NT2/D1 (cell line): ENCODE data around the gene TMPRSS13.

Experiments used
- YY1 ChIP-seq: IDR thresholded peaks from 2 replicates; pipeline ENCODE4 v1.6.1; 2011; ENCODE audit not compliant: insufficient read length, insufficient read depth
- ZNF274 ChIP-seq: IDR thresholded peaks from 2 replicates; pipeline ENCODE4 v1.6.1; 2011; ENCODE audit warnings: mild to moderate bottlenecking, low read depth, low read length

GRCh38 chr11:117863383-117863782 is 65.8 kb downstream of the TMPRSS13 start:
- TF ChIP-seq ZNF274 (no peak), YY1 (no peak)
